OCI-LY1 (cell line): Measurements from ENCODE around the gene RINT1.

Experiments used
- EZH2 ChIP-seq: fragments of 200-600 bp; sonication (generic), shearing (Covaris generic); IDR thresholded peaks from 2 replicates; pipeline ENCODE4 v1.8.0; 2017; ENCODE audit warnings: borderline replicate concordance, mixed run types, mild to moderate bottlenecking, antibody characterized with exemption, low read length, moderate library complexity, mixed read lengths
- TF ChIP-seq, protein P1 (sequence below): fragments of 200-600 bp; sonication (generic), shearing (Covaris generic); IDR thresholded peaks from 2 replicates; pipeline ENCODE4 v1.5.1; 2017; ENCODE audit warnings: mild to moderate bottlenecking, antibody characterized with exemption, low read length, moderate library complexity, mixed read lengths

- TF ChIP-seq, protein P1, sequence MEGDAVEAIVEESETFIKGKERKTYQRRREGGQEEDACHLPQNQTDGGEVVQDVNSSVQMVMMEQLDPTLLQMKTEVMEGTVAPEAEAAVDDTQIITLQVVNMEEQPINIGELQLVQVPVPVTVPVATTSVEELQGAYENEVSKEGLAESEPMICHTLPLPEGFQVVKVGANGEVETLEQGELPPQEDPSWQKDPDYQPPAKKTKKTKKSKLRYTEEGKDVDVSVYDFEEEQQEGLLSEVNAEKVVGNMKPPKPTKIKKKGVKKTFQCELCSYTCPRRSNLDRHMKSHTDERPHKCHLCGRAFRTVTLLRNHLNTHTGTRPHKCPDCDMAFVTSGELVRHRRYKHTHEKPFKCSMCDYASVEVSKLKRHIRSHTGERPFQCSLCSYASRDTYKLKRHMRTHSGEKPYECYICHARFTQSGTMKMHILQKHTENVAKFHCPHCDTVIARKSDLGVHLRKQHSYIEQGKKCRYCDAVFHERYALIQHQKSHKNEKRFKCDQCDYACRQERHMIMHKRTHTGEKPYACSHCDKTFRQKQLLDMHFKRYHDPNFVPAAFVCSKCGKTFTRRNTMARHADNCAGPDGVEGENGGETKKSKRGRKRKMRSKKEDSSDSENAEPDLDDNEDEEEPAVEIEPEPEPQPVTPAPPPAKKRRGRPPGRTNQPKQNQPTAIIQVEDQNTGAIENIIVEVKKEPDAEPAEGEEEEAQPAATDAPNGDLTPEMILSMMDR: no peak
- TF ChIP-seq EZH2: no peak
Measured at GRCh38 chr7:105521717-105522463, 10.1 kb upstream of the RINT1 start, which contains the start of gene PUS7.
